ENCODE measurements around the gene ADAMTS15. TPM values are rescaled to one million over a fixed set of nuclear protein-coding genes. Genes with fewer than 3 reads are reported as not detected.

Gene ADAMTS15
- total RNA-seq, 2 experiments from 2014 or later, result 0.05 to 0.08 TPM

DNA sequence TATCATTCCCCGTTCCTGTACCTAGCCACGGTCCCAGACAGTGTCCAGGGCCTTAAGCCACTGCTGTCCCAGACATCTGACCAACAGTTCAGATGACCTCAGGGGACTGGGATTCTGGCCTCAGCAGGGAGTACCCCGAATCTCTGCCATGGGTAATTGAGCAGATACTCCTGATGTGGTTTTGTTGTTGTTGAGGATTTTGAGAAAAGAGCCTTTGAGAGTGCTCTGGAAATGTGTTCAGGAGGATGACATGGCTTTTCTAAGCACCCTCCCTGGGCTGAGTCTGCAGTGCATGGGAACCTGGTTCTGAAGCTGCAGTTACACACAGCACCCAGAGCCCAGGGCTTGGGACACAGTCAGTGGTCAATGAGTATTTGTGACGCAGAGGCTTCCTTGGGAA, 30.4 kb downstream of the ADAMTS15 start:
- no peaks in the 10 kb centered on the region for H3K36me3 Mint-ChIP-seq (ENCODE audit: low read depth)
- ATAC-seq (no peak), DNase-seq (peak; percentile 9)
- H3K27ac Mint-ChIP-seq, result no peak overlapping the region
- no peak overlapping the region for H3K4me3 Mint-ChIP-seq
- no peaks in the 10 kb centered on the region for H3K4me1 Mint-ChIP-seq (ENCODE audit: low read depth)
- ChIA-PET POLR2A (no interaction called here), CTCF (no interaction called here)
- no peaks in the 10 kb centered on the region for H3K9me3 Mint-ChIP-seq (ENCODE audit: insufficient read depth)
- H3K27me3 Mint-ChIP-seq (ENCODE audit: low read depth), result peaks cover under 1% of the 10 kb centered on the region

DNA sequence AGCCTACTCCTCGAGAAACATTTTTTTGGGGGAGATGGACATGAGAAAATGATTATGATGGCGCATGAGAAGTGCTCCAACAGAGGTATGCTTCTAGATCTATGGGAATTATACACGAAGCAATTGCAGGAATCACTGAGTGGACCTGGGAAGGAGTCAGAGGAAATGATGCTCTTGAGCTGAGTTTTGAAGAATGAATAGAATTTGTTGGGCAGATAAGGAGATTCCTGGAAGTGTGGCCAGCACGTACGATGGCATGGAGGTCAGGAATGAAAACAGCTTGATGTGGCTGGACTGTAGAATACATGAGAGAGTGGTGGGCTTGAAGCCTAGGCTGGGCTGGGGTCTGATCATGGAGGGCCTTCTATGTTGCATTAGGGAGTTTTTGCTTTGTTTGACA, 31.7 kb downstream of the ADAMTS15 start:
- ATAC-seq, result no peak
- CTCF ChIA-PET, result no interaction called here

DNA sequence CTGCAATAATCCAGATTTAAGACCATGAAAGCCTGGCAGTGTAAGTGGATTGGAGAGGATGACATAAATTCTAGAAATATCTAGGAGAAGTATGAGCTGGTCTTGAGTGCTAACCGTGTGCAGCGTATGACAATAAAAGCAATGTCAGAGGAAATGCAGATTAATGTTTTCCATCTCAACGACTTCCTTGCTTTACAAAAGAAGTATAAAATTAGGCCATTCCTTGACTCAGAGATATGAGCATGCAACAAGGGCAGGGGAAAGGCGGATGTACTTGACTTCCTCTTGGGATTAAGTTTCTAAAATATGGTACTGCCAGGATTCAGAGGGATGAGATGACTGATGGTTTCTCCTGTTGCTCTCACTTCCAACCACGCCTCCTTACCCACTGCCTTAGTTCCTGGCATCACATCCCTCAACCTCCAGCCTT, 32.3 kb downstream of the ADAMTS15 start:
- no peak for ATAC-seq
- no peak overlapping the region for H3K4me3 Mint-ChIP-seq
- CTCF ChIA-PET, result no interaction called here
- POLR2A ChIA-PET, result no interaction called here
- H3K27ac Mint-ChIP-seq, result no peak overlapping the region
- peak; percentile 14 for DNase-seq
- H3K36me3 Mint-ChIP-seq (ENCODE audit: low read depth), result no peaks in the 10 kb centered on the region
- H3K27me3 Mint-ChIP-seq (ENCODE audit: low read depth), result peaks cover 2% of the 10 kb centered on the region
- no peaks in the 10 kb centered on the region for H3K4me1 Mint-ChIP-seq (ENCODE audit: low read depth)
- no peaks in the 10 kb centered on the region for H3K9me3 Mint-ChIP-seq (ENCODE audit: insufficient read depth)

More for the DNA sequence above, 31.7 kb downstream of the ADAMTS15 start:
- POLR2A ChIA-PET, result no interaction called here
- H3K27ac Mint-ChIP-seq, result no peak overlapping the region
- no peak overlapping the region for H3K4me3 Mint-ChIP-seq
- H3K36me3 Mint-ChIP-seq (ENCODE audit: low read depth), result no peaks in the 10 kb centered on the region
- H3K27me3 Mint-ChIP-seq (ENCODE audit: low read depth), result peaks cover 2% of the 10 kb centered on the region
- H3K4me1 Mint-ChIP-seq (ENCODE audit: low read depth), result no peaks in the 10 kb centered on the region
- H3K9me3 Mint-ChIP-seq (ENCODE audit: insufficient read depth), result no peaks in the 10 kb centered on the region
- no peak for DNase-seq

DNA sequence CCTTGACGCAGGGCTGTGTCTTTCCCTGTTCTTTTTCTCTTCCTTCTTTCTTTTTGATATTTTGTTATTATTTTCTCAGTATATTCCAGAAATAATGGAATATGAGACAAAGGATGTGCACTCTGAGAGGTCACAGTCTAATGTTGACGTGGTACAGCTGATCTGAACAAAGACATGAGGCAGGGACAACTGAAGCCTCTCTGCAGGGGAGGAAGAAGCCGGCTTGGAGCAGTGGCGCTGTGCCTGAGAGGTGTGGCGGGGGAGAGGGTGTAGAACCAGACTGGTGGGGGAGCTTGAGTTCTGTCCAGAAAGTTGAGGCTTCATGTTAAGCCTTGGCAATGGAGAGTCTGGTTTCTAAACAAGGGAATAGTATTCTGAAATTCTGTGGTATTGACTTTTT, 34.7 kb downstream of the ADAMTS15 start:
- H3K9me3 Mint-ChIP-seq (ENCODE audit: insufficient read depth), result no peaks in the 10 kb centered on the region
- no peak for ATAC-seq
- peaks cover 5% of the 10 kb centered on the region for H3K4me1 Mint-ChIP-seq (ENCODE audit: low read depth)
- DNase-seq, result no peak
- H3K36me3 Mint-ChIP-seq (ENCODE audit: low read depth), result no peaks in the 10 kb centered on the region
- H3K27ac Mint-ChIP-seq, result no peak overlapping the region
- ChIA-PET POLR2A (no interaction called here), CTCF (no interaction called here)
- no peak overlapping the region for H3K4me3 Mint-ChIP-seq
- peaks cover 2% of the 10 kb centered on the region for H3K27me3 Mint-ChIP-seq (ENCODE audit: low read depth)

DNA sequence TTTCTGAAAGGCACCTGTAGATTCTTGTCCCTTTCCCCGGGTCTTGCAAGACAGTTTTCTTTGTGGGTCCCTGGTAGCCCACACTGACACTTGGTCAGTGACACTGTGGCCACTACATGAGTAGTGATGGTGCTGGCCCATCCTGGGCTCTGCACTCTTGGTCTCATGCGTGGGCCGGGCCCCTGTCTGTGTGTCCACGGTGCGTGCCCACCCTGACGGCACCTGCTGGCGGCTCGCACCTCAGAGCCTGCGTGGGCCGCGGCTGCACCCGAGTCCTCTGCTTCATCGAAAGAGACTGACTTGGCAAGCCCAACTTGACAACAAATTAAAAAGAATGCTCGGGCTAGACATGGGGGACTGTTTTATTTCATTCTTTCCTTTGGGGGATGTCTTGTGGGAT, 37.5 kb downstream of the ADAMTS15 start:
- ChIA-PET CTCF (no interaction called here), POLR2A (no interaction called here)
- ATAC-seq (no peak), DNase-seq (no peak)
- Mint-ChIP-seq H3K27me3 (ENCODE audit: low read depth) (peaks cover 3% of the 10 kb centered on the region), H3K4me3 (no peak overlapping the region), H3K9me3 (ENCODE audit: insufficient read depth) (no peaks in the 10 kb centered on the region), H3K36me3 (ENCODE audit: low read depth) (no peaks in the 10 kb centered on the region), H3K4me1 (ENCODE audit: low read depth) (peaks cover 7% of the 10 kb centered on the region), H3K27ac (no peak overlapping the region)

DNA sequence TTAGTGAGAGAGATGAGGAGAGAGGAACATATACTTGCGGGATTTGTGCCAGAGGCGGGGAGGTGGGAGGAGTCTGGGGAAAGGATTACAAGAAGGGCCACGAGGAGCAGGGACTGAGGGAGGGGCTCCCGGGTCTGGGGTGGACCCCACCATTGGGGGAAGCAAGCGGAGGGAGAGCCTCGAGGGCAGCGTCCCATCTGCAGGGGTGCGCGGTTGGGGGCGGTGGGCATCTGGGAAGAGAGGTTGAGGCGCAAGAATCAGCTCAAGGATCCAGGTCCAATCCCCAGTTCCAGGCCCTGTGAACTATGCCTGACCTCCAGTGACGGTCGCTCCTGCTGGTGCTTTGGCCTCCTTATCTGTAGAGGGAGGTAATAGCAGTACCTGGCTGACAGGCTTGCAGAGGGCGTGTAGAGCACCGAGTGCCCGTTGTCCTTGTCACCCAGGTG, 38.0 kb downstream of the ADAMTS15 start:
- POLR2A ChIA-PET, result no interaction called here
- CTCF ChIA-PET, result no interaction called here

DNA sequence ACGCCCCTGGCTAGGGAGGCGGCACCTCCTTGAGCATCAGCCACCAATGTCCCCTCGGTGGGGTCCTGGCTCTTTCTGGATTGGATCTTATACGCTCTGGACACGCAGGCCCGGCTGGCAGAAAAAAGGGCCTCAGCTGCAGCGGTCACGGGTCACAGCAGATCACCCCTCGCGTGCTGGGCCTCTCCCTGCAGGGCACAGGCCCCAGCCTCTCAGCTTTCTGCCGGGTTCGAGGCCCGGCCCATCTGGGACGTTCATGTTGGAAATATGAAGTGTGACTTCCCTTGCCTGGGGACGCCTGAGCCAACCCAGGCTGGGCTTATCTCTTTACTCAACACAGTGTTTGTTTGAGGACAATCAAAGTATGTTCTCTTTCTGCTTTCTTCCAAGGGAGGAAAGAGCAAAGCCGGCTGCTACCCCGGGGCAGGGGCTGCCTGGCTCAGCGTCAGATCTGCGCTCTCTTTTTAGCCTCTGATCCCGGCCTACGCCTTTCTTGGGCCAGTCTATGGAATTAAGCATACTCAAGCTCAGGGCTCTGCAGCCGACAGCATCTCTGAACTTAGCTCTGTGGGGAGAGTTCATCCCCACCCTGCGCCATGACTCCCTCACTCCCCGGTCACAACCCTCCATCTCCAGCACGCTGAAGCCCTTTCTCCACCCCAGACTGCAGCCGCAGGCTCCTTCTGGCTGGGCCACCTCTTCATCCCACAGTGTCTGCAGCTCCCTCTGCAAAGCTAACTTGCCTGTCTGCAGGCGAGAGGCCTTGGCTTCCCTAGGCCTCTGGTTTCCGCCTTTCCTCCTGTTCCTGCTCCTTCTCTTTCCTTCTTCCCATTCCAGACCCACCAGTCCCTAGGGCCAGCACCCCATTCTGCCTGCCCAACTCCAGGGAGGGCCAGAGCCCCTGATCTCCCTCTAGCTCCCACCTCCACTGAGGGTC, 38.8 kb downstream of the ADAMTS15 start:
- H3K27ac Mint-ChIP-seq, result no peak overlapping the region
- H3K27me3 Mint-ChIP-seq (ENCODE audit: low read depth), result peaks cover 12% of the 10 kb centered on the region
- ChIA-PET POLR2A (interaction anchor here (0.6 kb wide), 1 partner anchor 34 kb away, joined by 3 read pairs; no protein-coding TSS in a partner anchor), CTCF (no interaction called here)
- no peaks in the 10 kb centered on the region for H3K9me3 Mint-ChIP-seq (ENCODE audit: insufficient read depth)
- DNase-seq (no peak), ATAC-seq (no peak)
- H3K4me1 Mint-ChIP-seq (ENCODE audit: low read depth), result peaks cover 7% of the 10 kb centered on the region
- H3K36me3 Mint-ChIP-seq (ENCODE audit: low read depth), result no peaks in the 10 kb centered on the region
- no peak overlapping the region for H3K4me3 Mint-ChIP-seq

More for the DNA sequence above, 38.0 kb downstream of the ADAMTS15 start:
- no peak overlapping the region for H3K4me3 Mint-ChIP-seq
- H3K4me1 Mint-ChIP-seq (ENCODE audit: low read depth), result peaks cover 7% of the 10 kb centered on the region
- no peak overlapping the region for H3K27ac Mint-ChIP-seq
- H3K27me3 Mint-ChIP-seq (ENCODE audit: low read depth), result peaks cover 7% of the 10 kb centered on the region
- ATAC-seq (no peak), DNase-seq (no peak)
- no peaks in the 10 kb centered on the region for H3K36me3 Mint-ChIP-seq (ENCODE audit: low read depth)
- no peaks in the 10 kb centered on the region for H3K9me3 Mint-ChIP-seq (ENCODE audit: insufficient read depth)

DNA sequence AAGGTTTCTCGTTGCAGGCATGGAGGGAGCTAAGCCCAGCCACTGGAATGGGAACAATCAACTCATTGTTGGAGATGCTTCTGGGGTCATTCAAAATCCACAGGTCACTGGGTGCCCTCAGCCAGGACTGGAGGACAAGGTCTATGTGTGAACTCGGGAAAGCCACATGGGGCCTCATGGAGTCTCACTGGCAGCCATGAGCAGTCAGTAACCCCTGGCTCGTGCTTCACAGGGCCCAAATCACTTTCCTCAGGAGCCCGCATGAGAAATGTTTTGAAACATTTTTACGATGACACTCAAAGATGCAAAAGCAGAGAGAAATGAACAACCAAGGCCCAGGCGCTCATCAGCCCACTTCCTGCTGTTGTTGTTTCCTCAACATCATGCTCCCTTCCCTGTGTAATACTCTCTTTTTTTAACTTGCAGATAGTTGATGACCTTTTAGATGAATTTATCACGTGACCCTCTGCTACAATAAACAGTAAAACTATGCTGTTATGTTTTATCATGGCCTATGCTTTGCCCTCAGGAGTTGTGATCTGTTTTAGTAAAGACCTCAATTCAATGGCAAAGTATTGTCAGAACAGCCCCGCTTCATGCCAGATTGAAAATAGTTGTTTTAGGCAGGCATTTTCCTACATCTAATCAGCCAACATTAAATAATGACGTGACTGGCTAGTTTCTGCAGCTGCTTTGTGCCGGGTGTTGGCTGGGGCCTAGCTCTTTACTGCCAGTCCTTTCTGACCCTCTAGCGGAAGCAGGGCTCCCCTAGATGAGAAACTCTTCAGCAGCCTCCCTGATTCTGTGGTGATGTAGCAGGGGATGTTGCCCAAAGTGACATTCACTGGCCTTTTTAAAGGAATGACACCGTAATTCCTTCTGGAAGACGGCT, 39.7 kb downstream of the ADAMTS15 start:
- Mint-ChIP-seq H3K36me3 (ENCODE audit: low read depth) (no peaks in the 10 kb centered on the region), H3K9me3 (ENCODE audit: insufficient read depth) (no peaks in the 10 kb centered on the region), H3K27ac (no peak overlapping the region), H3K4me3 (no peak overlapping the region), H3K27me3 (ENCODE audit: low read depth) (peaks cover 17% of the 10 kb centered on the region), H3K4me1 (ENCODE audit: low read depth) (peaks cover 7% of the 10 kb centered on the region)
- POLR2A ChIA-PET, result interaction anchor here (0.6 kb wide), 1 partner anchor 35 kb away, joined by 3 read pairs; no protein-coding TSS in a partner anchor
- no peak for ATAC-seq
- CTCF ChIA-PET, result no interaction called here
- no peak for DNase-seq

DNA sequence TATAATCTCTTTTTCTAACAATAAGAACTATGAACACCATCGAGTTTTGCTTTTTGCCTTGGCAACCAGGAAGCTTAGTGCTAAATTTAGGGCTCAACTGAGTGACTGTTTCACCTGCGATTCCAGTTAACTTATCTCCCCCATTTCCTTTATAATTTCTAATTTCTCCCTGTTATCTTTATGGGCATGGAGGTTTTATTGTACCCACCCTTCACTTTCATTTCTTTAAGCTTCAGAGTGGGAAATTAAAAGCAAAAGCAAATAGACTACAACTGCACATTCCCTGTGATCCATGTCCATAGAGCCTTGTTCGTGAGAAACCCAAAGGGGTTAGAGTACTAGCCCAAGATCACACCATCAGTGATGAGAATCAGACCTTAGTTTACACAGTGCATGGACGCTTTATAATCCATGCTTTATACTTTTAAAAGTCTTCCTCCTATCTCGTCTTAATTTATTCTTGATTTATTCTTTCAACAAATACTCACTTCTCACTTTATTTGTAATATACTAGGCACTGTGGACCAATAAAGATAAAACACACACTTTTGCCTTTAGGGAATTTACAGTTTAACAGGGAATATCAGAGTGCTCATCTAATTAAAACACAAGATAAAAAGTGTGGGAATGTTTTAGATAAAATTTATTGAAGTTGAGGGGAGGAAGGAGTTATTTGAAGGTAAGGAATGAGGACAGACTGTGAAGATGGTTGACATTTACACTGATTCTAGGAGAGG, 40.6 kb downstream of the ADAMTS15 start:
- ChIA-PET POLR2A (no interaction called here), CTCF (no interaction called here)
- Mint-ChIP-seq H3K9me3 (ENCODE audit: insufficient read depth) (no peaks in the 10 kb centered on the region), H3K36me3 (ENCODE audit: low read depth) (no peaks in the 10 kb centered on the region), H3K4me1 (ENCODE audit: low read depth) (peaks cover 7% of the 10 kb centered on the region), H3K27me3 (ENCODE audit: low read depth) (peaks cover 18% of the 10 kb centered on the region), H3K27ac (no peak overlapping the region), H3K4me3 (no peak overlapping the region)
- ATAC-seq (no peak), DNase-seq (no peak)

DNA sequence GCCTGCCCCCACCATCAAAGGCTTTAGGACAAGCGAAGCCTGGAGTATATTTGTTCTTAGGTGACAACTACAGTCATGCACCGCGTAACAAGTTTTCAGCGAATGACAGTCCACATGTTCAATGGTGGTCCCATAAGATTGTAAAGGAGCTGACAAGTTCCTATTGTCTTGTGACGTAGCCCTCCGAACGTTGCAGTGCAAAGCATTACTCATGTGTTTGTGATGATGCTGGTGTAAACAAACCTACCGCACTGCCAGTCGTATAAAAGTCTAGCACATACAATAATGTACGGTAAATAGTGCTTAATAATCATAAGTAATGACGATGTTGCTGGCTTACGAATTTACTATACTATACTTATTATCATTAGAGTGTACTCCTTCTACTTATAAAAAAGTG, 41.3 kb downstream of the ADAMTS15 start:
- Mint-ChIP-seq H3K27me3 (ENCODE audit: low read depth) (peaks cover 21% of the 10 kb centered on the region), H3K36me3 (ENCODE audit: low read depth) (no peaks in the 10 kb centered on the region), H3K9me3 (ENCODE audit: insufficient read depth) (no peaks in the 10 kb centered on the region), H3K4me1 (ENCODE audit: low read depth) (peaks cover 7% of the 10 kb centered on the region), H3K27ac (no peak overlapping the region), H3K4me3 (no peak overlapping the region)
- ATAC-seq (no peak), DNase-seq (no peak)
- CTCF ChIA-PET, result no interaction called here
- POLR2A ChIA-PET, result no interaction called here

DNA sequence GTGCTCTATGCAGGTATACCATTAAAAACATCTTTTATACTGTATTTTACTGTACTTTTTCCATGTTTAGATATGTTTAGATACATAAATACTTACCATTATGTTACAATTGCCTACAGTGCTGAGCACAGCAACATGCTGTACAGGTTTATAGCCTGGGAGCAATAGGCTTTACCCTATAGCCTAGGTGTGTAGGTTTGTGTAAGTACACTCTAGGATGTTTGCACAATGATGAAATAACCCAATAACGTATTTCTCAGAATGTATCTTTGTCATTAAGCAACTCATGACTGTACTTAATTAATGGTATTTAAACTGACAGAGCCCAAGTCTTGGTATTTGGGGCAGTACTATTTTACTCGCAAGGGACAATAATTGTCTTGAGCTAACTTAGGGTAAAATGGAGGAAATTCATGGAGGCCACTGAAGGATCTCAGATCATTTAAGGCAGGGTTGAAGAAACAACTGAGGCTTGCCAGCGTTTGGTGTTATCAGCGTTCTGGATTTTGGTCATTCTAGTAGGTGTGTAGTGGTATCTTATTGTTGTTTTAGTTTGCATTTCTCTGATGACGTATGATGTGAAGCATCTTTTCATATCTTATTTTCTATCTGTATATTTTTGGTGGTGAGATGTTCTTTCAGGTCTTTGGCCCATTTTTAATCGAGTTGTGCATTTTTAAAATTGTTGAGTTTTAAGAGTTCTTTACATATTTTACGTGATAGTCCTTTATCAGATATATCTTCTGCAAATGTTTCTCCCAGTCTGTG, 42.4 kb downstream of the ADAMTS15 start:
- Mint-ChIP-seq H3K36me3 (ENCODE audit: low read depth) (no peaks in the 10 kb centered on the region), H3K27ac (no peak overlapping the region), H3K9me3 (ENCODE audit: insufficient read depth) (no peaks in the 10 kb centered on the region), H3K4me3 (no peak overlapping the region), H3K4me1 (ENCODE audit: low read depth) (peaks cover 7% of the 10 kb centered on the region), H3K27me3 (ENCODE audit: low read depth) (peaks cover 26% of the 10 kb centered on the region)
- DNase-seq (no peak), ATAC-seq (no peak)
- CTCF ChIA-PET, result no interaction called here
- POLR2A ChIA-PET, result no interaction called here

Data from activated CD8-positive, alpha-beta T cell treated with anti-CD3 and anti-CD28 coated beads, Interleukin-2, amount 10 ng/mL, durations not matched to agents 7 days and 5 days (primary cell).